ENCODE data around the gene ACOX1. TPM values are rescaled to one million over a fixed set of nuclear protein-coding genes. Genes with fewer than 3 reads are reported as not detected.

Gene ACOX1
- total RNA-seq, 1 experiment from 2014 or later, result 50.2 TPM

- ATAC-seq, result no peak
- Histone ChIP-seq H3K4me1 (ENCODE audit: control insufficient read depth in 1 of 2, insufficient read depth in 2 of 2, low read length in 2 of 2) (peaks cover 21 to 30% of the 10 kb centered on the region in 2 experiments), H3K79me2 (ENCODE audit: insufficient read depth, low read length) (peaks cover 43% of the 10 kb centered on the region), H3K9me2 (ENCODE audit: insufficient read depth) (no peaks in the 10 kb centered on the region), H2AFZ (ENCODE audit: low read depth, low read length, poor library complexity, severe bottlenecking) (no peak overlapping the region), H3K9me3 (ENCODE audit: control insufficient read depth in 1 of 2, insufficient read depth in 1 of 2, low read depth in 1 of 2, low read length in 2 of 2) (no peaks in the 10 kb centered on the region), H3K27me3 (ENCODE audit: insufficient read depth, low read length) (no peaks in the 10 kb centered on the region), H3K4me2 (ENCODE audit: low read length) (no peak overlapping the region), H3K9ac (ENCODE audit: low read length) (no peak overlapping the region), H4K20me1 (ENCODE audit: insufficient read depth) (no peaks in the 10 kb centered on the region), H3K36me3 (ENCODE audit: control insufficient read depth in 1 of 2, insufficient read depth in 2 of 2, low read length in 2 of 2) (peaks cover 24 to 40% of the 10 kb centered on the region in 2 experiments), H3K4me3 (replicated peaks in 1 of 2; ENCODE audit: low read depth in 1 of 2, low read length in 2 of 2) (no peak overlapping the region), H3K27ac (ENCODE audit: low read depth, low read length) (no peak overlapping the region)
- CTCF ChIA-PET, result no interaction called here
- RAD21 ChIA-PET (ENCODE audit: low non-redundant PET in 1 of 2, low total read pairs in 2 of 2, uncharacterized antibody in 2 of 2, unreplicated experiment in 2 of 2), result no interaction called here
- BruUV-seq (replicated peaks), result no TSS peak
- POLR2A ChIA-PET, result no interaction called here
- DNase-seq (ENCODE audit: low read depth, low spot score), result no peak
- TF ChIP-seq JUND (IDR thresholded peaks at IDR 0.05), result no peak
- TF ChIP-seq YY1 (IDR thresholded peaks at IDR 0.05; ENCODE audit: extremely low read depth, insufficient replicate concordance, low read depth, low read length), result no peak
- no peak for TF ChIP-seq SIN3A (IDR thresholded peaks at IDR 0.05; ENCODE audit: low read depth)
- no peak for TF ChIP-seq TCF7L2 (IDR thresholded peaks at IDR 0.05; ENCODE audit: borderline replicate concordance, extremely low read depth, insufficient read depth, insufficient read length)
- no peak for TF ChIP-seq SRF (IDR thresholded peaks at IDR 0.05; ENCODE audit: low read depth)
- TF ChIP-seq, protein P1, sequence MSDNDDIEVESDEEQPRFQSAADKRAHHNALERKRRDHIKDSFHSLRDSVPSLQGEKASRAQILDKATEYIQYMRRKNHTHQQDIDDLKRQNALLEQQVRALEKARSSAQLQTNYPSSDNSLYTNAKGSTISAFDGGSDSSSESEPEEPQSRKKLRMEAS (IDR thresholded peaks at IDR 0.05), result no peak
- no peak for TF ChIP-seq ZBTB33 (IDR thresholded peaks at IDR 0.05; ENCODE audit: extremely low read depth, insufficient replicate concordance, low read length)
- no peak for TF ChIP-seq RAD21 (IDR thresholded peaks at IDR 0.05; ENCODE audit: low read depth)
- no peak for TF ChIP-seq ELF1 (IDR thresholded peaks at IDR 0.05; ENCODE audit: borderline replicate concordance, low read depth)
- TF ChIP-seq ZFX (IDR thresholded peaks at IDR 0.05), result no peak
- TF ChIP-seq EZH2phosphoT487 (IDR thresholded peaks at IDR 0.05; ENCODE audit: borderline replicate concordance), result no peak
- TF ChIP-seq ZNF274 (IDR thresholded peaks at IDR 0.05; ENCODE audit: low read depth, low read length), result no peak
- TF ChIP-seq EZH2 (IDR thresholded peaks at IDR 0.05), result no peak
- TF ChIP-seq POLR2A (IDR thresholded peaks at IDR 0.05; ENCODE audit: borderline replicate concordance, extremely low read depth, insufficient read depth, insufficient read length), result no peak
- no peak for TF ChIP-seq CBX3 (IDR thresholded peaks at IDR 0.05; ENCODE audit: low read depth)
- TF ChIP-seq SP1 (IDR thresholded peaks at IDR 0.05; ENCODE audit: low read depth), result no peak
- TF ChIP-seq EGR1 (IDR thresholded peaks at IDR 0.05; ENCODE audit: low read depth), result no peak
- intact Hi-C loops (cut with micrococcal nuclease), result loop anchor here (10.0 kb wide), 1 partner anchor 205 kb away; the partner anchor contains the start of gene EXOC7
These were observed 79.0 kb downstream of the ACOX1 start for GRCh38 chr17:75899767-75900468.

All from HCT116 (cell line).